Stimulated activated CD8-positive, alpha-beta memory T cell treated with anti-CD3 and anti-CD28 coated beads, Interleukin-15, amount 100 ng/mL, for 4 hours (primary cell): ENCODE measurements around the gene SLC14A1.

Experiments used
- DNase-seq, 2 donors: peaks; one replicate each; pipeline ENCODE4 v3.0.0-alpha.2; 2020; ENCODE audit warnings: low read depth in 2 of 2

The SLC14A1 gene

GRCh38 chr18:45801416-45802004 lies 77.5 kb downstream of the SLC14A1 start:
- DNase-seq, result no peak
